Mucosa of rectum (tissue), 2 donors: Measurements from ENCODE around the gene ZMYM2.

ENCODE experiments used
- H3K27ac ChIP-seq, 2 donors: one replicate each; pipeline ENCODE4 v1.7.0; 2013; ENCODE audit warnings: inconsistent platforms in 2 of 2, low read depth in 2 of 2, low read length in 2 of 2
- H3K27me3 ChIP-seq, 2 donors: one replicate each; pipeline ENCODE4 v1.7.0; 2013; ENCODE audit warnings: low read length in 2 of 2; ENCODE audit not compliant: control insufficient read depth in 2 of 2, insufficient read depth in 2 of 2
- H3K36me3 ChIP-seq, 2 donors: one replicate each; pipeline ENCODE4 v1.7.0; 2013; ENCODE audit warnings: low read length in 2 of 2; ENCODE audit not compliant: control insufficient read depth in 2 of 2, insufficient read depth in 2 of 2
- H3K4me1 ChIP-seq, 2 donors: one replicate each; pipeline ENCODE4 v1.7.0; 2013; ENCODE audit warnings: low read length in 2 of 2, mild to moderate bottlenecking in 1 of 2; ENCODE audit not compliant: control insufficient read depth in 2 of 2, insufficient read depth in 2 of 2
- H3K4me3 ChIP-seq, 2 donors: one replicate each; pipeline ENCODE4 v1.7.0; 2013; ENCODE audit warnings: low read length in 2 of 2
- H3K9ac ChIP-seq, 2 donors: one replicate each; pipeline ENCODE4 v1.7.0; 2013; ENCODE audit warnings: low read length in 2 of 2, low read depth in 1 of 2, mild to moderate bottlenecking in 1 of 2
- H3K9me3 ChIP-seq, 2 donors: one replicate each; pipeline ENCODE4 v1.7.0; 2013; ENCODE audit warnings: low read length in 2 of 2; ENCODE audit not compliant: control insufficient read depth in 2 of 2
- donor health status: healthy.
- donor health status: Normal muscosa, but diverticular disease.

Gene ZMYM2

DNA sequence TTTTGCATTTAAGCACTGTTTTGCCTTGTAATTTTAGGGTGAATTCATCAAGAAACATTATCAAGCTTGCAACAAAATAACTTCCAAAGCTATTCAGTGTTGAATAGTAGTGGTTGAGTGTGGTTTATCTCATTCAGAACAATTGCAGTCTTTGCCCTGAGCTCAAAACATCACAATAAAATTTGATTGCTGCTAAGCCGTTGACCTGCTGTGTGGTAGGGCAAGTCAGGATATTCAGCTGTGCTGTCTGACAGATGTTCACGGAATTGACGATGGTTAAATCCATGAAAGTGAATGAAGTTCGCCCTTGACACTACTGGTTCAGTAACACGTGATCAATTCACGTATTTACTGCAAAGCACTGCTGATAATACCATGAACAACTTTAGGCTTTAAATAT is 135.4 kb downstream of the ZMYM2 start:
- Histone ChIP-seq H3K27ac (no peak overlapping the region), H3K9ac (no peak overlapping the region), H3K4me1 (no peaks in the 10 kb centered on the region), H3K4me3 (no peak overlapping the region), H3K27me3 (no peaks in the 10 kb centered on the region), H3K9me3 (no peaks in the 10 kb centered on the region), H3K36me3 (no peaks in the 10 kb centered on the region)

DNA sequence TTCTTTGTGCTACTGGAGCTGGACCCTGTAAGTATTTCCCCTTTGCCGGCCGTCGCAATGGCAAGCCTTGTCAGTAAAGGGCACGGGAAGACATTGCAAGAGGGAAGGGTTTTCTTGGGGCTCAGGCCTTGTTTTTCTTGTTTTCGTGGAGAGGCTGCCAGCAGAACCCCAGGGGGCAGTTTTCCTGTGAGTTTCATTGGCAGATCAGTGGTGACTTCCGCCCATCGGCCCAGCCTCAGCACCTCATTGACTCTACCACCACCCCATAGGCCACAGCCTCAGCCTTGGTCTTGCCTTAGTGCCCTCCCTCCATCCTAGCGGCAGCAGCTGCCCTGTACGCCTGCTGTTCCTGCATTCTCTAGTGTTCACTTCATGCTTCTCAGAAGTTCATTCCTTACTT is 140.8 kb downstream of the ZMYM2 start:
- H3K4me1 ChIP-seq: no peaks in the 10 kb centered on the region
- H3K9ac ChIP-seq: no peak overlapping the region
- H3K4me3 ChIP-seq: no peak overlapping the region
- no peak overlapping the region for H3K27ac ChIP-seq
- H3K27me3 ChIP-seq: peaks cover 3 to 4% of the 10 kb centered on the region in 2 donors
- no peaks in the 10 kb centered on the region for H3K9me3 ChIP-seq
- no peaks in the 10 kb centered on the region for H3K36me3 ChIP-seq

DNA sequence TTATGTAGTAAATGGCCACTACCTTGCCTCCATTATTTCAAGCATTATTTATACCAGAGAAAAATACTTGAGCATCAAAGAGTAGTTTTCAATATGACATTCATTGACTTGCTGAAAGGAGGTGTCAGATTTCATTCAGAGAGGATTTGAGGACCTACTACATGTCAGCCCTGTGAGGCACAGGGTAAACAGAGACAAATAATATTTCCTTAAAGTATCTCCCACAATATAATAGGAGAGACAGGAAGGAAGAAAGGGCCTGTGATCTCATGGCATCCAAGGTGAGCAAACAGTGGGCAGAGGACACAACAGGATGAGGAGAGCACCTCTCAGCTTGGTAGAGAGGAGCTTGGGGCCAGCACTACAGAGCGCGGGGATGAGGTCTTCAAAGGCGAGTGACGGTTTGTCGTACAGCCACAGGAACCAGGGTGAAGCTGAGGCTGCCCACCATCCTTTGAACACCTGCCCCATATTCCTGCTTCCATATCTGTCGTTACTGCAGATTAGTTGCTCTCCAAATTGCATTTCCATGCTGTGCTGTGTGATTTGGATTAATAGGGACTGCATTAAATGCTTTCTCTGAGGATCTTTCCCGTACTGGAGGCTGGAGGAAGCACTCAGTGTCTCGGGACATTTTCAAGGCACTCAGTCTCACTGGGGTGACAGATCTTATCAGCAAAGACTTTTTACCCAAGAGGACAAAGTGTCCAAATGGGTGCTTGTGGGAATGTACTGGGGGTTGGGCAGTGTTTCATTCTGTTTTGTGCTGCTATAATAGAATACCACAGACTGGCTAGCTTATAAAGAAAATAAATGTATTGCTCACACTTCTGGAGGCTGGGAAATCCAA is 143.2 kb downstream of the ZMYM2 start:
- Histone ChIP-seq H3K36me3 (no peaks in the 10 kb centered on the region), H3K27ac (no peak overlapping the region), H3K4me1 (no peaks in the 10 kb centered on the region), H3K9me3 (no peaks in the 10 kb centered on the region), H3K27me3 (peaks cover 3 to 7% of the 10 kb centered on the region in 2 donors), H3K4me3 (no peak overlapping the region), H3K9ac (no peak overlapping the region)

DNA sequence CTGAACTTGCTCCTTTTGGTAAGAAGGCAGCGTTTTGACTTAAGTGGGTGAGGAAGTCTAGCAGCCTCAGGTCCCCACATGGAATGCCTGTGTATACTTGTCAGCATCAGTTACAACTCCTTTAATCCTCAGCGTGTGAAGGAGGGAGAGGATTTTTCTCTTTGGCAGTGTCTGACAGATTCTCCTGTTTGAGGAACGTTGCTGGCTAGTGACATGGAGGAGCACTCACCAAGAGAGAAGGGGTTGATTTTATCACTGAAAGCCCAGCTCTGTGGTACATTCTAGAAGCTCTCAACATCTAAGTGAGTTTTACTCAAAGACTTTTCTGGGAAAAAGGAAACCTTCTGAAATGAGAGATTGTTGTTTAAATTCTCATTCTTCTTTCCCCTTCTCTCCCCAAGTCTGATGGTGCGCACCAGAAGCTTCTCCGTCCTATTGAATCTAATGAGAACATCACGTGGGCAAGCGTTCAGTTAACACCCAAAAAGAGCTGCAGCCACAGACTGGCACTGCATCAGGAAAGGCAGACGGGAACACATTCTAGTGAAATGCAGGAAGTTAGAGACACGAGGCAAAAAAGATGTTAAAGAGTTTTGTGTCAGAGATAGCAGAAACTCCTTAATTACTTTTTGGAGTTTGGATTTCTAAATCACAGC is 144.1 kb downstream of the ZMYM2 start:
- H3K9ac ChIP-seq: no peak overlapping the region

DNA sequence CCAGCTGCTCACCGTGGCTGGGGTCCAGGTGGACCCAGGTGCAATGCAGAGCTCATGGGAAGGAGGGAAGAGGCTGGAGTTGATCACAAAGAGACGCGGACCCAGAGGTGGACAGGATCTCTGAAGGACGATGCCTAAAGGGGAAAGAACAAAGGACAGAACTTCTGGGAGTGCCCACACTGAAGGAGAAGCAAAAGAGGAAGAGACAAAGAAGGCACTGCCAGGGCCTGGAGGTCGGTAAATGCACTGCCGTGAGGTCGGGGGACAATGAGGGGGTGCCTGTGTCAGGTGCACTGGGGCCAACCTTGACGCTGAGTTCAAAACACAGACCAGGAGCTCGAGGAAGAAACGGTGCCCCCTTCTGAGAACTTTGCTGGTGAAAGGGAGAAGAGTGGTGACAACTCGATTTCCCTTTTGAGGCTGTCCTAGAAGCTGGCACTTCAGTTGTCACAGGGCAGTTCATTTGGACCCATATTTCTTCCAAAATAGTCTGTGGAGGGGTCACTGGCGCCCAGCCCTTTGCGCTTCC is 146.7 kb downstream of the ZMYM2 start:
- no peak overlapping the region for H3K27ac ChIP-seq
- H3K4me1 ChIP-seq: no peaks in the 10 kb centered on the region
- H3K9ac ChIP-seq: no peak overlapping the region
- peaks cover 0 to 7% of the 10 kb centered on the region in 2 donors for H3K27me3 ChIP-seq
- no peaks in the 10 kb centered on the region for H3K9me3 ChIP-seq
- no peak overlapping the region for H3K4me3 ChIP-seq
- no peaks in the 10 kb centered on the region for H3K36me3 ChIP-seq

More for the DNA sequence above, 144.1 kb downstream of the ZMYM2 start:
- no peaks in the 10 kb centered on the region for H3K36me3 ChIP-seq
- H3K4me1 ChIP-seq: no peaks in the 10 kb centered on the region
- no peak overlapping the region for H3K4me3 ChIP-seq
- peaks cover 3 to 7% of the 10 kb centered on the region in 2 donors for H3K27me3 ChIP-seq
- no peaks in the 10 kb centered on the region for H3K9me3 ChIP-seq
- H3K27ac ChIP-seq: no peak overlapping the region

DNA sequence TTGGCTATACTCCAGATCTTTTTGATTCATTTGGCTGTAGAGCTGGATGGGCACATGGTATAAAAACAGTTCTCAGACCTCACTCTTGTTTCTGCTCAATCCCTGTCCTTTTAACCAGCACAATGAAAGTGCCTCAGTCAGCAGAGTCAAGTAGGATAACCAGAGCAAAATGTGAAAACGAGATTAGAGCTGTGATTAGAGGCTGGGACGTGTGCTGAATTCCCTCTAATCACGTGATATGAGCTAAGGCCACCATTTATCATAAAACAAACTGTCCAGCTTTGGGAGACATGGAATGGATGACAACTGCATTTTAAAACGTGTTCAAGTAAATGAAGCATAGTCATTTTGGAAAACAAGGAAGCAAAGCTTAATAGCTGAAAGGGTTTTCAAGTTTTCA is 148.2 kb downstream of the ZMYM2 start:
- no peaks in the 10 kb centered on the region for H3K36me3 ChIP-seq
- peaks cover 0 to 7% of the 10 kb centered on the region in 2 donors for H3K27me3 ChIP-seq
- no peak overlapping the region for H3K9ac ChIP-seq
- H3K4me1 ChIP-seq: no peaks in the 10 kb centered on the region
- H3K9me3 ChIP-seq: no peaks in the 10 kb centered on the region
- H3K4me3 ChIP-seq: no peak overlapping the region
- H3K27ac ChIP-seq: no peak overlapping the region

DNA sequence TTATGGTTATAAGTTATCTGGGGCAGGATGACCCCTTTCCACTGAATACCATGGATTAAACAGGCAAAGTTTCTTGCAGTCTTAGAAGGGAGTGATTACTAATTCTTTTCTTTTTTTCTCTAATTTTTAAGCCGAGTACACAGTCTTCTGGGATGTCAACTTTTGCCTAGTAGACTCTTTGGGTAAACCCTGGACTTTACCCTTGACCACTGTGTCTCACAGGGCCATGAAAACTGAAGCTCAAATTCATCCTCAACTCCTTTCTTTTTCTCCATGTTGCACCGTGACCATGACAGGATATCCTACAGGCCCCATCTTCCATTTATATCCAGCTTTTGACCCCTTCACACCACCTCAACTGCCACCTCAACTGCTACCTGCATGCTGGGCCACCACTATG is 150.5 kb downstream of the ZMYM2 start:
- H3K36me3 ChIP-seq: no peaks in the 10 kb centered on the region

DNA sequence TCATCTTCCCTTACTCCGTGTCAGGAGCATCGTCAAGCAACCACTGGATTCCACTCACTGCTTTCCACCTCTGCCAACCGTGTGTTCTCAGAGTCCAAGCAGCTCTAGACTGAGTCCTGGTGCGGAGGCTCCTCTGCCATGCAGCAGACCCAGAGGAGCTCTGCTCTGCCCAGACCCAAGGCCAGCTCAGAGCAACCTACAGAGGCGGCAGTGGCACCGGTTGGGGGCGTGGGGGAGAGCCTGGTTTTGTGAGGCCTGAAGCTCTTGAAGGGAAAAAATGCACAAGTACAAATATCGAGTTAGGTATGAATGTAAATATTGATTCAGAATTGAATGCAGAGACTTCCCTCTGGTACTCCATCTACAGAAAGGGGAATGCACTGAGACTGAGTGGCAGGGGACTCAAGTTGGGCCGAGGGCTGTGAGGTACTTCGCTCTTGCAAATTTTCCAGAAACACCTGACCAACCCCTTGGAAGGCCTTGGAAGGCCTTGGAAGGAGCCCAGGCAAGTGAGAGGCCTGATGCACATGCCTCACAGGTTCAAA is 155.6 kb downstream of the ZMYM2 start:
- Histone ChIP-seq H3K4me3 (no peak overlapping the region), H3K27me3 (no peaks in the 10 kb centered on the region), H3K9me3 (no peaks in the 10 kb centered on the region), H3K9ac (no peak overlapping the region), H3K36me3 (no peaks in the 10 kb centered on the region), H3K27ac (no peak overlapping the region), H3K4me1 (peaks cover 0 to 7% of the 10 kb centered on the region in 2 donors)

More for the DNA sequence above, 150.5 kb downstream of the ZMYM2 start:
- Histone ChIP-seq H3K27ac (no peak overlapping the region), H3K9me3 (no peaks in the 10 kb centered on the region), H3K4me3 (no peak overlapping the region), H3K9ac (no peak overlapping the region), H3K27me3 (peaks cover 0 to 3% of the 10 kb centered on the region in 2 donors), H3K4me1 (no peaks in the 10 kb centered on the region)

DNA sequence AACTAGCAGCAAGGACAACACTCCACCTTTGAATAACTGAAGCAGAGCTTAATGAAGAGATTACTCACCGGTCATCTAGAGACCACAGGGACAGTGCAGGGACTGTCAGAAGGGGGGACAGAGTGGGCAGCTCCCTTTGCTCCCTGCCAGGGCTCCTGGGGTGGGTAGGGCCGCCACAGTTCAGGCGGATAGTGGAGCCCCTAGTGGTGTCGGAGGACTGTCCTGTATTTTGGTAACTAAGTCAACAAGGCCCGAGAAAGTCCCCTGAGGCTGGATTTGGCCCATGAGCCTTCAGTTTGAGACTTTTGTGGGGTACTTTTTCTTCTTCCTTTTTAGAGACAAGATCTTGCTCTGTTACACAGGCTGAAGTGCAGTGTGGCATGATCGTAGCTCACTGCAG is 157.7 kb downstream of the ZMYM2 start:
- Histone ChIP-seq H3K9me3 (no peaks in the 10 kb centered on the region), H3K27ac (no peak overlapping the region), H3K36me3 (no peaks in the 10 kb centered on the region), H3K27me3 (no peaks in the 10 kb centered on the region), H3K4me3 (no peak overlapping the region), H3K4me1 (peaks cover 10 to 15% of the 10 kb centered on the region in 2 donors), H3K9ac (no peak overlapping the region)
